Left cardiac atrium (tissue), 4 donors: ENCODE data around the gene ZNF74. TPM values are rescaled to one million over a fixed set of nuclear protein-coding genes. Genes with fewer than 3 reads are reported as not detected.

Experiments
- ATAC-seq, 2 donors: fragments of 200-7000 bp; cut with Tn5 transposase; one replicate each; pipeline ENCODE4 v1.9.1; 2020; ENCODE audit warnings: mild to moderate bottlenecking in 2 of 2, moderate library complexity in 2 of 2
- DNase-seq: peaks from one replicate; pipeline ENCODE4 v3.0.0-alpha.2; 2020
- intact Hi-C, 2 donors: fragments of 100-400 bp; cut with DNase I; formaldehyde crosslinking; loops; one replicate each; pipeline versions ENCODE4 v1.14.1 to v1.15.1; 2022 to 2023
- total RNA-seq, 2 donors: library from RNA; stranded (reverse); fragmentation: NEBNext Ultra II Directional; extraction: Animal tissue kit (Norgen Biotek cat#: 25700); gene quantifications; one replicate each; pipeline ENCODE4 v1.2.1, GENCODE V29; 2021
- donor health status: DM: no; HTN: yes; CAD: no.
- donor health status: DM: no; HTN: yes; CAD: no; lungs with severe emphysema.
- donor health status: DM: yes; HTN: yes; CAD: no.
- donor health status: Dilated cardiomyopathy.

ZNF74 gene
- total RNA-seq, 2 donors from 2014 or later: 3.9 to 6.5 TPM

- no peak for DNase-seq
- no peak for ATAC-seq
- intact Hi-C loops: no loop called here
Measured at GRCh38 chr22:20427104-20427944, 33.4 kb downstream of the ZNF74 start.

GRCh38 chr22:20427945-20428417 lies 34.0 kb downstream of the ZNF74 start:
- no peak for DNase-seq
- ATAC-seq: no peak
- intact Hi-C loops: no loop called here

GRCh38 chr22:20428496-20429253 lies 34.7 kb downstream of the ZNF74 start:
- DNase-seq (peak; percentile 5), ATAC-seq (no peak)
- intact Hi-C loops: no loop called here

- intact Hi-C loops: loop anchor here in 1 of 2 donors (10.0 kb wide), 1 partner anchor 65 kb away; the partner anchor contains the start of gene KLHL22
- peak; percentile 24 to 56 for ATAC-seq
Measured at GRCh38 chr22:20429254-20430100, 35.5 kb downstream of the ZNF74 start.

GRCh38 chr22:20430101-20430719 lies 36.3 kb downstream of the ZNF74 start:
- DNase-seq: no peak
- intact Hi-C loops: loop anchor here in 1 of 2 donors (10.0 kb wide), 1 partner anchor 65 kb away; the partner anchor contains the start of gene KLHL22
- no peak for ATAC-seq

More at GRCh38 chr22:20429254-20430100, 35.5 kb downstream of the ZNF74 start:
- DNase-seq: peak; percentile 62

GRCh38 chr22:20430720-20431510 lies 37.0 kb downstream of the ZNF74 start:
- ATAC-seq (peak; percentile 35 to 43), DNase-seq (peak; percentile 55)
- intact Hi-C loops: loop anchor here in 1 of 2 donors (10.0 kb wide), 1 partner anchor 64 kb away; the partner anchor contains the start of gene KLHL22

- ATAC-seq: no peak
- intact Hi-C loops: loop anchor here in 1 of 2 donors (10.0 kb wide), 1 partner anchor 63 kb away; the partner anchor contains the start of gene KLHL22
- DNase-seq: no peak
Measured at GRCh38 chr22:20431511-20432192, 37.7 kb downstream of the ZNF74 start.

GRCh38 chr22:20432244-20432686 lies 38.3 kb downstream of the ZNF74 start:
- DNase-seq (peak; percentile 16), ATAC-seq (no peak)
- intact Hi-C loops: loop anchor here in 1 of 2 donors (10.0 kb wide), 1 partner anchor 63 kb away; the partner anchor contains the start of gene KLHL22

GRCh38 chr22:20433191-20433590 lies 39.2 kb downstream of the ZNF74 start:
- intact Hi-C loops: loop anchor here in 1 of 2 donors (10.0 kb wide), 1 partner anchor 62 kb away; the partner anchor contains the start of gene KLHL22
- DNase-seq: no peak
- no peak for ATAC-seq

- peak; percentile 7 for DNase-seq
- intact Hi-C loops: loop anchor here in 1 of 2 donors (10.0 kb wide), 1 partner anchor 61 kb away; the partner anchor contains the start of gene KLHL22
- no peak for ATAC-seq
Measured at GRCh38 chr22:20433686-20434241, 39.8 kb downstream of the ZNF74 start.

GRCh38 chr22:20434264-20434751 lies 40.4 kb downstream of the ZNF74 start:
- ATAC-seq (no peak), DNase-seq (peak; percentile 4)
- intact Hi-C loops: loop anchor here in 1 of 2 donors (10.0 kb wide), 1 partner anchor 60 kb away; the partner anchor contains the start of gene KLHL22

GRCh38 chr22:20434773-20435172 lies 40.8 kb downstream of the ZNF74 start:
- no peak for DNase-seq
- no peak for ATAC-seq
- intact Hi-C loops: loop anchor here in 1 of 2 donors (10.0 kb wide), 1 partner anchor 60 kb away; the partner anchor contains the start of gene KLHL22

- ATAC-seq (no peak), DNase-seq (peak; percentile 15)
- intact Hi-C loops: loop anchor here in 1 of 2 donors (10.0 kb wide), 1 partner anchor 59 kb away; the partner anchor contains the start of gene KLHL22
Measured at GRCh38 chr22:20435436-20436306, 41.7 kb downstream of the ZNF74 start.

GRCh38 chr22:20436307-20436767 lies 42.4 kb downstream of the ZNF74 start:
- peak; percentile 29 to 59 for ATAC-seq
- intact Hi-C loops: loop anchor here in 1 of 2 donors (10.0 kb wide), 1 partner anchor 58 kb away; the partner anchor contains the start of gene KLHL22
- peak; percentile 50 for DNase-seq
